Thoracic aorta (tissue), 2 donors: ENCODE data around the gene AGMO. TPM values are rescaled to one million over a fixed set of nuclear protein-coding genes. Genes with fewer than 3 reads are reported as not detected.

ENCODE experiments used
- ATAC-seq: fragments of 150-250 bp; one replicate; pipeline ENCODE4 v1.8.0; 2017; ENCODE audit warnings: low read depth; ENCODE audit not compliant: insufficient number of reproducible peaks, low FRiP score
- DNase-seq: peaks from one replicate; pipeline ENCODE4 v3.0.0-alpha.2; 2020; ENCODE audit warnings: low spot score
- H3K27ac ChIP-seq, 2 donors: fragments of 200-600 bp; sonication (generic); 1 replicate in 1 of 2; 2 replicates in 1 of 2; pipeline ENCODE4 v1.5.1; 2016; ENCODE audit warnings: mild to moderate bottlenecking in 2 of 2, moderate library complexity in 2 of 2
- H3K27me3 ChIP-seq: fragments of 200-600 bp; sonication (generic); replicated peaks from 2 replicates; pipeline ENCODE4 v1.6.0; 2016; ENCODE audit warnings: mild to moderate bottlenecking; ENCODE audit not compliant: insufficient read depth
- H3K36me3 ChIP-seq: fragments of 200-600 bp; sonication (generic); one replicate; pipeline ENCODE4 v1.5.1; 2016
- H3K4me1 ChIP-seq, 2 donors: fragments of 200-600 bp; sonication (generic); 1 replicate in 1 of 2; 2 replicates in 1 of 2; pipeline versions ENCODE4 v1.5.1 to v1.6.0; 2016; ENCODE audit warnings: low read depth in 2 of 2, mild to moderate bottlenecking in 1 of 2; ENCODE audit not compliant: control insufficient read depth in 1 of 2
- H3K4me3 ChIP-seq: fragments of 200-600 bp; sonication (generic); 2 replicates; pipeline ENCODE4 v1.5.1; 2016; ENCODE audit warnings: mild to moderate bottlenecking
- H3K9me3 ChIP-seq: fragments of 200-600 bp; sonication (generic); 2 replicates; pipeline ENCODE4 v1.5.1; 2016
- total RNA-seq, 2 donors: library from RNA; depleted of rRNA; stranded (reverse); fragments of >200 nt; gene quantifications; one replicate each; pipeline versions ENCODE4 v1.1.0 to v1.2.3, GENCODE V29; 2016
- TF ChIP-seq, protein P1 (sequence below): fragments of 200-600 bp; sonication (generic); IDR thresholded peaks from one replicate; pipeline ENCODE4 v1.5.1; 2019; ENCODE audit warnings: antibody characterized with exemption

AGMO gene
- total RNA-seq, 2 donors from 2014 or later, result 0.85 to 3.0 TPM

- ATAC-seq (no peak), DNase-seq (no peak)
- Histone ChIP-seq H3K27ac (no peak overlapping the region), H3K4me3 (no peak overlapping the region), H3K4me1 (no peaks in the 10 kb centered on the region), H3K9me3 (no peaks in the 10 kb centered on the region), H3K36me3 (no peaks in the 10 kb centered on the region), H3K27me3 (no peaks in the 10 kb centered on the region)
- TF ChIP-seq, protein P1, sequence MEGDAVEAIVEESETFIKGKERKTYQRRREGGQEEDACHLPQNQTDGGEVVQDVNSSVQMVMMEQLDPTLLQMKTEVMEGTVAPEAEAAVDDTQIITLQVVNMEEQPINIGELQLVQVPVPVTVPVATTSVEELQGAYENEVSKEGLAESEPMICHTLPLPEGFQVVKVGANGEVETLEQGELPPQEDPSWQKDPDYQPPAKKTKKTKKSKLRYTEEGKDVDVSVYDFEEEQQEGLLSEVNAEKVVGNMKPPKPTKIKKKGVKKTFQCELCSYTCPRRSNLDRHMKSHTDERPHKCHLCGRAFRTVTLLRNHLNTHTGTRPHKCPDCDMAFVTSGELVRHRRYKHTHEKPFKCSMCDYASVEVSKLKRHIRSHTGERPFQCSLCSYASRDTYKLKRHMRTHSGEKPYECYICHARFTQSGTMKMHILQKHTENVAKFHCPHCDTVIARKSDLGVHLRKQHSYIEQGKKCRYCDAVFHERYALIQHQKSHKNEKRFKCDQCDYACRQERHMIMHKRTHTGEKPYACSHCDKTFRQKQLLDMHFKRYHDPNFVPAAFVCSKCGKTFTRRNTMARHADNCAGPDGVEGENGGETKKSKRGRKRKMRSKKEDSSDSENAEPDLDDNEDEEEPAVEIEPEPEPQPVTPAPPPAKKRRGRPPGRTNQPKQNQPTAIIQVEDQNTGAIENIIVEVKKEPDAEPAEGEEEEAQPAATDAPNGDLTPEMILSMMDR, result no peak
These were observed 32.6 kb upstream of the AGMO start for GRCh38 chr7:15594461-15594860.

DNA sequence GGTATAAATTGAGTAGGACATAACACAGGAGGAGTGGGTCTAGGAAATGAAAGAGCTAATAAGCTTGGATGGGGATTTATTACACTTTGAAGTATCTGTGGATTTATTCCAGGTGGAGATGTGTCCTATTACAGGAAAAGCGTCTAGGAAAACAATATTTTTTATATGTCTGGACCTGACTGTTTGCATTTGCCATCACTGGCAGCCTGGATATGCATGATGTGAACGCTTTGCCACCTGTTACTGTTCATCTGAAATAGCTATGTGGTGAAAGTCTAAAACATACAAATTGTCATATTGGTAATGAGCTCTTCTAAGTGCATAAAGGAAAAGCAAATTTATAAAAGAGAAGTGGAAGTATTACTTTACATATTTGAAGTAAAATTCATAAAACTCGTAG, 31.6 kb upstream of the AGMO start:
- ATAC-seq (no peak), DNase-seq (no peak)
- Histone ChIP-seq H3K4me1 (no peaks in the 10 kb centered on the region), H3K9me3 (no peaks in the 10 kb centered on the region), H3K36me3 (no peaks in the 10 kb centered on the region), H3K27ac (no peak overlapping the region), H3K27me3 (no peaks in the 10 kb centered on the region), H3K4me3 (no peak overlapping the region)
- TF ChIP-seq, protein P1, result no peak

- no peaks in the 10 kb centered on the region for H3K9me3 ChIP-seq
- ATAC-seq (no peak), DNase-seq (no peak)
- H3K27me3 ChIP-seq, result no peaks in the 10 kb centered on the region
- H3K4me3 ChIP-seq, result no peak overlapping the region
- no peaks in the 10 kb centered on the region for H3K36me3 ChIP-seq
- TF ChIP-seq, protein P1, result no peak
- no peak overlapping the region for H3K27ac ChIP-seq
- peaks cover 0 to 5% of the 10 kb centered on the region in 2 donors for H3K4me1 ChIP-seq
These were observed 24.5 kb upstream of the AGMO start for GRCh38 chr7:15586266-15586665.

DNA sequence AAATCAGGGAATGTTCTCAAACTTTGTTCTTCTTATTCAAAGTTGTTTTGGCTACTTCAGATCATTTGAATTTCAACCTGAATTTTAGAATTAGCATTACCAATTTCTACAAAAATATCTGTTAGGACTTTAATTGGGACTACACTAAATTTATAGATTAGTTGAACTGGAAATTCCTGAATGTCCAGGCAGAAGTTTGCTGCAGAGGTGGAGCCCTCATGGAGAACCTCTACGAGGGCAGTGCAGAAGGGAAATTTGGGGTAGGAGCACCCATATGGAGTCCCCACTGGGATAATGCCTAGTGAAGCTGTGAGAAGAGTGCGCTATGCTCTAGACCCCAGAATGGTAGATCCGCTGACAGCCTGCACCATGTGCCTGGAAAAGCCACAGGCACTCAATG, 22.8 kb upstream of the AGMO start:
- TF ChIP-seq, protein P1, result no peak
- DNase-seq (no peak), ATAC-seq (no peak)
- Histone ChIP-seq H3K4me3 (no peak overlapping the region), H3K27ac (no peak overlapping the region), H3K9me3 (no peaks in the 10 kb centered on the region), H3K4me1 (peaks cover 0 to 9% of the 10 kb centered on the region in 2 donors), H3K36me3 (no peaks in the 10 kb centered on the region), H3K27me3 (no peaks in the 10 kb centered on the region)

DNA sequence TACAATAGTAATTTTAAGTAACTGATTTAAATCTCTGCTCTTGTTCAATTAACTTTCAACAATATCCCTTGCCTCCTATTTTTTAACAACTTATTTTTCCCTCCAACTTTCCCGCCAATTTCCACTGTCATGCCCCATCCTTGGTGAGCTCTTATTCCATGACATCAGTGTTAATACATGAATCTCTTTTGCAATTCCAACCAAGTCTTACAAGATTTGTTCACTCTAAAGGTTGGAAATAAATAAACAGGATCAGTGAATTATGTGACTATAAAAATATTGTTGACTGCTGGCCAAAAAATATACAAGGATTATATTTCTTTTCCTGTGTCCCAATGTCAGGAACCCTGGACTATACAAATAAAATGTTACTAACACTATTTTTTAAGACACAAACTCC, 21.0 kb upstream of the AGMO start:
- peaks cover 0 to 9% of the 10 kb centered on the region in 2 donors for H3K4me1 ChIP-seq
- H3K27ac ChIP-seq, result no peak overlapping the region
- ATAC-seq (no peak), DNase-seq (no peak)
- H3K36me3 ChIP-seq, result no peaks in the 10 kb centered on the region
- no peak overlapping the region for H3K4me3 ChIP-seq
- H3K9me3 ChIP-seq, result no peaks in the 10 kb centered on the region
- TF ChIP-seq, protein P1, result no peak
- H3K27me3 ChIP-seq, result no peaks in the 10 kb centered on the region
